Neural cell (in vitro differentiated cells): ENCODE results near the gene TENT4A. TPM values are rescaled to one million over a fixed set of nuclear protein-coding genes. Genes with fewer than 3 reads are reported as not detected.

Experiments
- H2AFZ ChIP-seq: fragments of 200-600, 300-800 bp; sonication (generic), shearing (Covaris generic); 2 replicates; pipeline ENCODE4 v1.6.0; 2014; ENCODE audit warnings: low read depth, mild to moderate bottlenecking, antibody characterized with exemption, low read length, moderate library complexity
- H3F3A ChIP-seq: fragments of 200-600 bp; shearing (Covaris generic); 2 replicates; pipeline ENCODE4 v1.6.1; 2016; ENCODE audit warnings: mild to moderate bottlenecking, moderate library complexity, mixed read lengths, antibody characterized with exemption, low read length; ENCODE audit not compliant: insufficient read depth, poor library complexity, severe bottlenecking
- H3K27ac ChIP-seq: fragments of 200-600, 300-800 bp; sonication (generic), shearing (Covaris generic); 2 replicates; pipeline ENCODE4 v1.5.1; 2014; ENCODE audit warnings: mild to moderate bottlenecking, low read length, moderate library complexity
- H3K27me3 ChIP-seq: fragments of 300-800, 200-600 bp; sonication (generic), shearing (Covaris generic); 2 replicates; pipeline ENCODE4 v1.6.0; 2014; ENCODE audit warnings: mild to moderate bottlenecking, low read depth, low read length, moderate library complexity; ENCODE audit not compliant: insufficient read depth
- H3K36me3 ChIP-seq: fragments of 300-800, 200-600 bp; sonication (generic), shearing (Covaris generic); 2 replicates; pipeline ENCODE4 v1.5.1; 2014; ENCODE audit warnings: mild to moderate bottlenecking, antibody characterized with exemption, low read length, moderate library complexity; ENCODE audit not compliant: insufficient read depth
- H3K4me2 ChIP-seq: fragments of 300-800, 200-600 bp; sonication (generic), shearing (Covaris generic); 2 replicates; pipeline ENCODE4 v1.6.0; 2014; ENCODE audit warnings: mild to moderate bottlenecking, low read length
- H3K4me3 ChIP-seq: fragments of 300-800, 200-600 bp; sonication (generic), shearing (Covaris generic); 2 replicates; pipeline ENCODE4 v1.5.1; 2014; ENCODE audit warnings: mild to moderate bottlenecking, low read length, moderate library complexity
- H3K79me2 ChIP-seq: fragments of 200-600 bp; shearing (Covaris generic); replicated peaks from 2 replicates; pipeline ENCODE4 v1.6.0; 2014; ENCODE audit warnings: mild to moderate bottlenecking, low read length, moderate library complexity; ENCODE audit not compliant: insufficient read depth
- H3K9ac ChIP-seq: fragments of 300-800, 200-600 bp; sonication (generic), shearing (Covaris generic); 2 replicates; pipeline ENCODE4 v1.6.1; 2016; ENCODE audit warnings: mild to moderate bottlenecking, low read length, mixed read lengths
- H3K9me2 ChIP-seq: fragments of 200-600 bp; shearing (Covaris generic); 2 replicates; pipeline ENCODE4 v1.6.1; 2016; ENCODE audit warnings: mild to moderate bottlenecking, low read length, mixed read lengths; ENCODE audit not compliant: insufficient read depth
- H3K9me3 ChIP-seq: fragments of 200-600, 300-800 bp; sonication (generic), shearing (Covaris generic); 2 replicates; pipeline ENCODE4 v1.6.1; 2016; ENCODE audit warnings: mild to moderate bottlenecking, mixed run types, low read length, moderate library complexity, mixed read lengths
- H4K20me1 ChIP-seq: fragments of 200-600 bp; shearing (Covaris generic); 2 replicates; pipeline ENCODE4 v1.6.1; 2016; ENCODE audit warnings: mild to moderate bottlenecking, mixed run types; ENCODE audit not compliant: insufficient read depth
- CTCF ChIP-seq: fragments of 450-650 bp; IDR thresholded peaks from 2 replicates; pipeline ENCODE4 v1.5.1; 2014; ENCODE audit warnings: antibody characterized with exemption, mild to moderate bottlenecking, moderate library complexity; ENCODE audit not compliant: poor library complexity, severe bottlenecking
- EP300 ChIP-seq: fragments of 450-650 bp; conservative IDR thresholded peaks from 2 replicates; pipeline ENCODE4 v1.6.1; 2014; ENCODE audit warnings: antibody characterized with exemption, mild to moderate bottlenecking, moderate library complexity; ENCODE audit not compliant: poor library complexity, severe bottlenecking
- EZH2 ChIP-seq: fragments of 200-600, 300-800 bp; shearing (Covaris generic), sonication (generic); IDR thresholded peaks from 2 replicates; pipeline ENCODE4 v1.6.1; 2014; ENCODE audit warnings: antibody characterized with exemption, low read length, borderline replicate concordance, mild to moderate bottlenecking; ENCODE audit not compliant: insufficient read depth, poor library complexity, severe bottlenecking
- MXI1 ChIP-seq: fragments of 450-650 bp; conservative IDR thresholded peaks from 2 replicates; pipeline ENCODE4 v1.6.1; 2014; ENCODE audit warnings: antibody characterized with exemption, mild to moderate bottlenecking; ENCODE audit not compliant: poor library complexity, severe bottlenecking
- POLR2AphosphoS5 ChIP-seq: IDR thresholded peaks from 2 replicates; pipeline ENCODE4 v1.6.1; 2012
- RAD21 ChIP-seq: fragments of 450-650 bp; conservative IDR thresholded peaks from 2 replicates; pipeline ENCODE4 v1.6.1; 2014; ENCODE audit warnings: antibody characterized with exemption, mild to moderate bottlenecking, moderate library complexity
- REST ChIP-seq: IDR thresholded peaks from 2 replicates; pipeline ENCODE4 v1.6.1; 2012; ENCODE audit warnings: borderline replicate concordance
- SMC3 ChIP-seq: fragments of 450-650 bp; conservative IDR thresholded peaks from 2 replicates; pipeline ENCODE4 v1.6.1; 2014; ENCODE audit warnings: antibody characterized with exemption, mild to moderate bottlenecking, moderate library complexity; ENCODE audit not compliant: poor library complexity
- TAF1 ChIP-seq: IDR thresholded peaks from 2 replicates; pipeline ENCODE4 v1.6.1; 2012; ENCODE audit warnings: low read depth
- polyA plus RNA-seq: library from polyadenylated mRNA; depleted of rRNA; stranded (reverse); fragments of >200 nt; gene quantifications from 2 replicates; pipeline ENCODE4 v1.2.3, GENCODE V29; 2014

TENT4A gene
- polyA plus RNA-seq, 1 donor from 2014 or later = 12.1 TPM

DNA sequence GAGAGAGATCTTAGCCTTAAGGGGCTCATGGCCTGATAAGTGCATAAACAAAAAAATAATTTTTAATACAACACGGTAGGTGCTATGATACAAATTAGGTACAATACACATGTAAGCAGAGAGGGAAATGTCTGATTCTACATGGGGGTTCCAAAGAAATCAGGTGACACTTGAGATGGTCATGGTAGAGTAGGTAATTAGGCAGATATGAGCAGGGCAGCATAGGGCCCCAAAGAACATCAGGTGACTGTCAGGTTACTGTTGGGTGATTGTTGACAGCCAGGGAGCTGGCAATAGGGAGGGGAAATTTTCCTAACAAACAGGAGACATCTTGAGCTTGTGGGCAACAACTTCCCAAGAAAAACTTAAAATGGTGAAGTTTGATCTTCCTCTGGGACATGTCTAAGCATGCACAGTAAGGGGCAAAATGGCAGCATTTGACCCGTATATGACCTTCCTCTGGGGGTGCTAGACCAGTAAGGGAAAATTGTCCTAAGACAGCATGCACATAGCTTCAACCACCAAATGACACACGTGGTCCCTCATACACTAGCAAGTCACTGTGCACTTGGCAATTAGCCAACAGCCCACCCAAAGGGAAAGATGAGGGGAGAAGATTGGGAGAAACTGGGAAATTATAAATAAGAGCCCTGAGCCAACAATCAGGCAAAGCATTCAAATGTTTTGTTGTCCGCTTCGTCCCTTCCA lies 37.3 kb upstream of the TENT4A start:
- TF ChIP-seq SMC3 = no peak
- TF ChIP-seq TAF1 = no peak
- no peak for TF ChIP-seq POLR2AphosphoS5
- TF ChIP-seq CTCF = no peak
- no peak for TF ChIP-seq MXI1
- TF ChIP-seq EP300 = no peak
- no peak for TF ChIP-seq REST
- no peak for TF ChIP-seq EZH2
- no peak for TF ChIP-seq RAD21
- Histone ChIP-seq H3K27ac (no peak overlapping the region), H3K79me2 (no peaks in the 10 kb centered on the region), H3K4me2 (no peak overlapping the region), H3K9me3 (no peaks in the 10 kb centered on the region), H3K9ac (no peak overlapping the region), H3K4me3 (no peak overlapping the region), H4K20me1 (no peaks in the 10 kb centered on the region), H2AFZ (no peak overlapping the region), H3K27me3 (no peaks in the 10 kb centered on the region), H3F3A (no peaks in the 10 kb centered on the region), H3K36me3 (no peaks in the 10 kb centered on the region), H3K9me2 (no peaks in the 10 kb centered on the region)

- H3F3A ChIP-seq = no peaks in the 10 kb centered on the region
- no peaks in the 10 kb centered on the region for H3K79me2 ChIP-seq
- TF ChIP-seq SMC3 (no peak), TAF1 (no peak), CTCF (no peak), REST (no peak)
- no peak overlapping the region for H3K4me3 ChIP-seq
- H3K4me2 ChIP-seq = no peak overlapping the region
- no peak overlapping the region for H2AFZ ChIP-seq
- no peaks in the 10 kb centered on the region for H3K36me3 ChIP-seq
- no peaks in the 10 kb centered on the region for H3K9me2 ChIP-seq
- H3K27ac ChIP-seq = no peak overlapping the region
- H4K20me1 ChIP-seq = no peaks in the 10 kb centered on the region
- H3K9me3 ChIP-seq = no peaks in the 10 kb centered on the region
- H3K27me3 ChIP-seq = no peaks in the 10 kb centered on the region
- no peak overlapping the region for H3K9ac ChIP-seq
These were observed 36.5 kb upstream of the TENT4A start for GRCh38 chr5:6676702-6677101.
